ENCODE data around the gene ACACA.

DNA sequence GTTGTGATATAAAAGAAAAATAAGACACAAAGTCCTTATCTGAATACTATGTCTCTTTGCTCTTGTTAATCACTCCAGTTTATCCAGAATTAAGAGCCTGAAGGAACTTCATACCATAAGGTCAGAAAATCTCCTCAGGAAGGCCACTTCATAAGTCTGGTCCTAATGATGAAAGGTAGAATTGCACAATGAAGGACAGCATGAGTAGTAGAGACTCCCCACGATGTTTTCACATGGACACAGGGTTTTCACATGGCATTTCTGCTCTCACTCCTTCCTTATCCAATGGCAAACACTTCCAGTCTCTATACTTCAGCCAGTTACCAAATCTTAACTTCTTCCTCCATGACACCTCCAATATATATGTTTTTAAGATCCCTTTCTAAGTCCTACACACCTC is 41.0 kb downstream of the ACACA start:
- TF ChIP-seq GATA2 (IDR thresholded peaks at IDR 0.05; ENCODE audit: low read depth, low read length): no peak
- no peak for TF ChIP-seq GATA3 (IDR thresholded peaks at IDR 0.05; ENCODE audit: low read depth, low read length)

Measured in SH-SY5Y (cell line).